GM12878 (cell line): Measurements from ENCODE around the gene ATP6V0E2.

Source experiments
- CTCF ChIP-seq, 3 experiments: IDR thresholded peaks in 2 of 3; conservative IDR thresholded peaks in 1 of 3; 2 replicates each; pipeline ENCODE4 v1.5.1; 2011; ENCODE audit warnings: low read depth in 3 of 3, low read length in 3 of 3, mild to moderate bottlenecking in 3 of 3, control low read depth in 2 of 3, moderate library complexity in 2 of 3, inconsistent platforms in 1 of 3, mixed read lengths in 1 of 3; ENCODE audit not compliant: control insufficient read depth in 2 of 3, insufficient read depth in 1 of 3; ENCODE audit errors: extremely low read depth in 1 of 3
- IKZF1 ChIP-seq: fragments of 450-650 bp; conservative IDR thresholded peaks from 2 replicates; pipeline ENCODE4 v1.6.1; 2017; ENCODE audit warnings: antibody characterized with exemption, mild to moderate bottlenecking
- NR2C2 ChIP-seq: IDR thresholded peaks from 2 replicates; pipeline ENCODE4 v1.6.1; 2011; ENCODE audit warnings: borderline replicate concordance, low read depth; ENCODE audit not compliant: control insufficient read depth, insufficient read length
- NRF1 ChIP-seq: conservative IDR thresholded peaks from 2 replicates; pipeline ENCODE4 v1.6.1; 2011; ENCODE audit warnings: mild to moderate bottlenecking, low read depth, low read length, improper control_type of control experiment
- POLR2A ChIP-seq: IDR thresholded peaks from 2 replicates; pipeline ENCODE4 v1.6.1; 2011; ENCODE audit warnings: low read depth, mild to moderate bottlenecking, low read length
- POLR2AphosphoS5 ChIP-seq: IDR thresholded peaks from 2 replicates; pipeline ENCODE4 v1.6.1; 2011; ENCODE audit warnings: mild to moderate bottlenecking, low read length, inconsistent platforms
- TCF7 ChIP-seq: IDR thresholded peaks from 2 replicates; pipeline ENCODE4 v1.6.1; 2014; ENCODE audit warnings: antibody characterized with exemption, borderline replicate concordance
- ZNF592 ChIP-seq: fragments of 450-650 bp; IDR thresholded peaks from 2 replicates; pipeline ENCODE4 v1.6.1; 2017; ENCODE audit warnings: mild to moderate bottlenecking, moderate library complexity
- TF ChIP-seq, protein P1 (sequence below): IDR thresholded peaks from 2 replicates; pipeline ENCODE4 v1.6.1; 2012; ENCODE audit warnings: mild to moderate bottlenecking, low read depth, low read length

GRCh38 chr7:149865437-149865836, 8.3 kb upstream of the ATP6V0E2 start:
- TF ChIP-seq ZNF592 (no peak), NR2C2 (no peak), TCF7 (no peak), POLR2A (no peak), CTCF (IDR thresholded peaks at IDR 0.05 in 2 of 3, conservative IDR thresholded peaks at IDR 0.05 in 1 of 3; ENCODE audit: control insufficient read depth in 2 of 3, extremely low read depth in 1 of 3, insufficient read depth in 1 of 3, low read depth in 3 of 3, low read length in 3 of 3) (no peak), POLR2AphosphoS5 (no peak), IKZF1 (no peak), NRF1 (no peak)
- TF ChIP-seq, protein P1, sequence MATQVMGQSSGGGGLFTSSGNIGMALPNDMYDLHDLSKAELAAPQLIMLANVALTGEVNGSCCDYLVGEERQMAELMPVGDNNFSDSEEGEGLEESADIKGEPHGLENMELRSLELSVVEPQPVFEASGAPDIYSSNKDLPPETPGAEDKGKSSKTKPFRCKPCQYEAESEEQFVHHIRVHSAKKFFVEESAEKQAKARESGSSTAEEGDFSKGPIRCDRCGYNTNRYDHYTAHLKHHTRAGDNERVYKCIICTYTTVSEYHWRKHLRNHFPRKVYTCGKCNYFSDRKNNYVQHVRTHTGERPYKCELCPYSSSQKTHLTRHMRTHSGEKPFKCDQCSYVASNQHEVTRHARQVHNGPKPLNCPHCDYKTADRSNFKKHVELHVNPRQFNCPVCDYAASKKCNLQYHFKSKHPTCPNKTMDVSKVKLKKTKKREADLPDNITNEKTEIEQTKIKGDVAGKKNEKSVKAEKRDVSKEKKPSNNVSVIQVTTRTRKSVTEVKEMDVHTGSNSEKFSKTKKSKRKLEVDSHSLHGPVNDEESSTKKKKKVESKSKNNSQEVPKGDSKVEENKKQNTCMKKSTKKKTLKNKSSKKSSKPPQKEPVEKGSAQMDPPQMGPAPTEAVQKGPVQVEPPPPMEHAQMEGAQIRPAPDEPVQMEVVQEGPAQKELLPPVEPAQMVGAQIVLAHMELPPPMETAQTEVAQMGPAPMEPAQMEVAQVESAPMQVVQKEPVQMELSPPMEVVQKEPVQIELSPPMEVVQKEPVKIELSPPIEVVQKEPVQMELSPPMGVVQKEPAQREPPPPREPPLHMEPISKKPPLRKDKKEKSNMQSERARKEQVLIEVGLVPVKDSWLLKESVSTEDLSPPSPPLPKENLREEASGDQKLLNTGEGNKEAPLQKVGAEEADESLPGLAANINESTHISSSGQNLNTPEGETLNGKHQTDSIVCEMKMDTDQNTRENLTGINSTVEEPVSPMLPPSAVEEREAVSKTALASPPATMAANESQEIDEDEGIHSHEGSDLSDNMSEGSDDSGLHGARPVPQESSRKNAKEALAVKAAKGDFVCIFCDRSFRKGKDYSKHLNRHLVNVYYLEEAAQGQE, result no peak
